SU-DHL-6 (cell line): ENCODE data around the gene KRT73.

Experiments used
- H2AFZ ChIP-seq: fragments of 200-600 bp; sonication (generic); 2 replicates; pipeline ENCODE4 v1.6.1; 2014; ENCODE audit warnings: low read depth, mild to moderate bottlenecking, moderate library complexity, mixed read lengths, antibody characterized with exemption, low read length; ENCODE audit not compliant: severe bottlenecking
- H3F3A ChIP-seq: fragments of 200-600 bp; shearing (Covaris generic); 2 replicates; pipeline ENCODE4 v1.6.0; 2016; ENCODE audit warnings: antibody characterized with exemption, mild to moderate bottlenecking; ENCODE audit not compliant: insufficient read depth
- H3K27ac ChIP-seq: fragments of 200-600 bp; sonication (generic); 2 replicates; pipeline ENCODE4 v1.5.1; 2016; ENCODE audit warnings: low read depth, mild to moderate bottlenecking, low read length, moderate library complexity, mixed read lengths
- H3K27me3 ChIP-seq: fragments of 200-600 bp; sonication (generic), shearing (Covaris generic); 2 replicates; pipeline ENCODE4 v1.6.0; 2014; ENCODE audit warnings: mild to moderate bottlenecking, low read length
- H3K36me3 ChIP-seq: fragments of 200-600 bp; sonication (generic); 2 replicates; pipeline ENCODE4 v1.6.1; 2014; ENCODE audit warnings: mild to moderate bottlenecking, low read length, mixed read lengths
- H3K4me2 ChIP-seq: fragments of 300-600, 200-600 bp; shearing (Covaris generic), sonication (generic); 2 replicates; pipeline ENCODE4 v1.6.0; 2014; ENCODE audit warnings: low read length, low read depth, mild to moderate bottlenecking; ENCODE audit not compliant: poor library complexity, severe bottlenecking
- H3K4me3 ChIP-seq: fragments of 200-600 bp; sonication (generic); 2 replicates; pipeline ENCODE4 v1.5.1; 2014; ENCODE audit warnings: antibody characterized with exemption, low read length, mild to moderate bottlenecking, mixed read lengths; ENCODE audit not compliant: insufficient read depth, poor library complexity, severe bottlenecking
- H3K79me2 ChIP-seq: fragments of 200-600 bp; sonication (generic); 2 replicates; pipeline ENCODE4 v1.6.1; 2014; ENCODE audit warnings: mild to moderate bottlenecking, low read length, moderate library complexity; ENCODE audit not compliant: insufficient read depth
- H3K9ac ChIP-seq: fragments of 200-600 bp; sonication (generic); 2 replicates; pipeline ENCODE4 v1.7.0; 2014; ENCODE audit warnings: mild to moderate bottlenecking, low read length
- H3K9me2 ChIP-seq: fragments of 200-600 bp; sonication (generic); replicated peaks from 2 replicates; pipeline ENCODE4 v1.6.1; 2014; ENCODE audit warnings: low read length; ENCODE audit not compliant: insufficient read depth
- H3K9me3 ChIP-seq: fragments of 200-600 bp; sonication (generic); 2 replicates; pipeline ENCODE4 v1.6.1; 2014; ENCODE audit warnings: low read length, mixed read lengths; ENCODE audit not compliant: insufficient read depth
- H4K20me1 ChIP-seq: fragments of 200-600 bp; sonication (generic); 2 replicates; pipeline ENCODE4 v1.6.1; 2014; ENCODE audit warnings: low read depth, mild to moderate bottlenecking, antibody characterized with exemption, low read length, moderate library complexity, mixed read lengths
- CTCF ChIP-seq: fragments of 200-600 bp; sonication (generic); IDR thresholded peaks from one replicate; pipeline ENCODE4 v1.5.1; 2017; ENCODE audit warnings: antibody characterized with exemption, mild to moderate bottlenecking, low read length, moderate library complexity; ENCODE audit not compliant: insufficient read depth, poor library complexity, severe bottlenecking
- EZH2phosphoT487 ChIP-seq: fragments of 200-600 bp; sonication (generic), shearing (Covaris generic); conservative IDR thresholded peaks from 2 replicates; pipeline ENCODE4 v1.6.1; 2018; ENCODE audit warnings: mild to moderate bottlenecking, antibody characterized with exemption, low read length, moderate library complexity, mixed read lengths

KRT73 gene

GRCh38 chr12:52570511-52570910 is 47.8 kb downstream of the KRT73 start:
- H3K9me2 ChIP-seq: no peaks in the 10 kb centered on the region
- H3K79me2 ChIP-seq: no peaks in the 10 kb centered on the region
- H3K27me3 ChIP-seq: no peaks in the 10 kb centered on the region
- H3F3A ChIP-seq: no peaks in the 10 kb centered on the region
- H3K4me3 ChIP-seq: no peak overlapping the region
- no peaks in the 10 kb centered on the region for H3K9me3 ChIP-seq
- H3K4me2 ChIP-seq: no peak overlapping the region
- no peak overlapping the region for H2AFZ ChIP-seq
- no peaks in the 10 kb centered on the region for H3K36me3 ChIP-seq
- TF ChIP-seq CTCF (no peak), EZH2phosphoT487 (no peak)
- H4K20me1 ChIP-seq: no peaks in the 10 kb centered on the region
- no peak overlapping the region for H3K9ac ChIP-seq
- no peak overlapping the region for H3K27ac ChIP-seq

GRCh38 chr12:52568111-52568510 is 50.2 kb downstream of the KRT73 start:
- Histone ChIP-seq H3F3A (no peaks in the 10 kb centered on the region), H2AFZ (no peak overlapping the region), H3K27ac (no peak overlapping the region), H3K27me3 (no peaks in the 10 kb centered on the region), H3K4me2 (no peak overlapping the region), H3K9ac (no peak overlapping the region), H3K9me2 (no peaks in the 10 kb centered on the region), H4K20me1 (no peaks in the 10 kb centered on the region), H3K79me2 (no peaks in the 10 kb centered on the region), H3K9me3 (no peaks in the 10 kb centered on the region), H3K4me3 (no peak overlapping the region), H3K36me3 (no peaks in the 10 kb centered on the region)
- TF ChIP-seq EZH2phosphoT487: no peak

GRCh38 chr12:52566847-52567291 is 51.5 kb downstream of the KRT73 start:
- TF ChIP-seq CTCF: no peak
- TF ChIP-seq EZH2phosphoT487: no peak
- no peaks in the 10 kb centered on the region for H3K79me2 ChIP-seq
- no peak overlapping the region for H3K27ac ChIP-seq
- no peaks in the 10 kb centered on the region for H3K27me3 ChIP-seq
- H3K4me2 ChIP-seq: no peak overlapping the region
- H3K9me2 ChIP-seq: no peaks in the 10 kb centered on the region
- H3K9ac ChIP-seq: no peak overlapping the region
- H3K36me3 ChIP-seq: no peaks in the 10 kb centered on the region
- H3F3A ChIP-seq: no peaks in the 10 kb centered on the region
- H2AFZ ChIP-seq: no peak overlapping the region
- H4K20me1 ChIP-seq: no peaks in the 10 kb centered on the region
- no peaks in the 10 kb centered on the region for H3K9me3 ChIP-seq
- no peak overlapping the region for H3K4me3 ChIP-seq

GRCh38 chr12:52564582-52564981 is 53.8 kb downstream of the KRT73 start:
- no peaks in the 10 kb centered on the region for H3K79me2 ChIP-seq
- H3K4me3 ChIP-seq: no peak overlapping the region
- H3K9me3 ChIP-seq: no peaks in the 10 kb centered on the region
- H2AFZ ChIP-seq: no peak overlapping the region
- no peaks in the 10 kb centered on the region for H3K9me2 ChIP-seq
- H3K9ac ChIP-seq: no peak overlapping the region
- no peaks in the 10 kb centered on the region for H3F3A ChIP-seq
- H3K4me2 ChIP-seq: no peak overlapping the region
- no peaks in the 10 kb centered on the region for H3K27me3 ChIP-seq
- no peaks in the 10 kb centered on the region for H3K36me3 ChIP-seq
- TF ChIP-seq EZH2phosphoT487: no peak
- H4K20me1 ChIP-seq: no peaks in the 10 kb centered on the region
- H3K27ac ChIP-seq: no peak overlapping the region
